Peyer's patch (tissue), 4 donors: ENCODE data around the gene CHST8.

Experiments
- CTCF ChIP-seq, 6 experiments: fragments of 450-650 bp in 4 of 6; fragments of 200-600 bp in 2 of 6; sonication (generic) in 1 of 6; IDR thresholded peaks; one replicate each; pipeline ENCODE4 v1.5.1; 2017 to 2019; ENCODE audit warnings: antibody characterized with exemption in 6 of 6, mild to moderate bottlenecking in 3 of 6, moderate library complexity in 1 of 6
- POLR2A ChIP-seq, 2 donors: fragments of 450-650 bp; IDR thresholded peaks; one replicate each; pipeline ENCODE4 v1.5.1; 2017; ENCODE audit warnings: antibody characterized with exemption in 2 of 2, mild to moderate bottlenecking in 2 of 2, moderate library complexity in 2 of 2

- TF ChIP-seq CTCF (IDR thresholded peaks at IDR 0.05) (no peak), POLR2A (IDR thresholded peaks at IDR 0.05) (no peak)
These were observed 178.4 kb downstream of the CHST8 start for GRCh38 chr19:33800012-33800680.
